ENCODE results near the gene ANKRD34A. TPM values are rescaled to one million over a fixed set of nuclear protein-coding genes. Genes with fewer than 3 reads are reported as not detected.

Gene ANKRD34A
- total and polyA plus RNA-seq, 2 of the 13 experiments (the other 11 are each of a cell fraction or from before 2014, with no cell fraction given), result 0.05 to 0.07 TPM

DNA sequence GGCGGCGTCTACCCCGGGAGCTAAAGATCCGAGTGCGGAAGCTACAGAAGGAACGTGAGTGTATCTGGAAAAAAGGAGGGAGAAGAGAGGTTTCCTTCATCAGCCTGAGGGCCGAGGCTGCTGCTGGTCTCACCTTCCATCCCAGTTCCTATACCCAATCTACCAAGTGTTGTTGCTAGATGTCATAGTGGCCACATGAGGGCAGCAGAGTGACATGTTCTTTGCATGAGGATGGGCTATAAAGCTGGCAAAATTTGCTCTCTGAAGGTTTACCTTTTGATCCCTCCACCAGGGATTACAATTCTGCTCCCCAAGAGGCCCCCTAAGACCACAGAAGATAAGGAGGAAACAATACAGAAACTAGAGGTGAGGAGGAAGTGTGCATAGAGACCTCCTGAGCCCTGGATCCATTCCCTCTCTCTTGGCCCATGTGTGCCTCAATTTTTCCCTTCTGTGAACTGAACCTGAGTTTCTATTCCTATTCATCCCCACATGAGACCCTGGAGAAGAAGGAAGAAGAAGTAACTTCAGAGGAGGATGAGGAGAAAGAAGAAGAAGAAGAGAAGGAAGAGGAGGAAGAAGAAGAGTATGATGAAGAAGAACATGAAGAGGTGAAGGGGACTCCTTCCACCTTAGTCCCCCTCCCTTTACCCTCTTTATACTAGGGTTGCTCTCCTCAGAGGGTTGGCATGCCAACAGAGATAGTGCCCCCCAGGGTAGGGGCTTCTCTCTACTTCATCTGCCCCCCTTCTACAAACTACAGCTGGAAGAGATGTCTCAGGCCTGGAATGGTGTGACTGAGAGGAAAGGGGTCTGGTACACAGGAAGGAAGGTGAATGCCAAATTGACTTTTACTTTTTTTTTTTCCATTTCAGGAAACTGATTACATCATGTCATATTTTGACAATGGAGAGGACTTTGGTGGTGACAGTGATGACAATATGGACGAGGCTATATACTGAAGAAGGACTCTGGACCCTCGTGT lies 13.4 kb upstream of the ANKRD34A start (continued):
- TF ChIP-seq, protein P1, sequence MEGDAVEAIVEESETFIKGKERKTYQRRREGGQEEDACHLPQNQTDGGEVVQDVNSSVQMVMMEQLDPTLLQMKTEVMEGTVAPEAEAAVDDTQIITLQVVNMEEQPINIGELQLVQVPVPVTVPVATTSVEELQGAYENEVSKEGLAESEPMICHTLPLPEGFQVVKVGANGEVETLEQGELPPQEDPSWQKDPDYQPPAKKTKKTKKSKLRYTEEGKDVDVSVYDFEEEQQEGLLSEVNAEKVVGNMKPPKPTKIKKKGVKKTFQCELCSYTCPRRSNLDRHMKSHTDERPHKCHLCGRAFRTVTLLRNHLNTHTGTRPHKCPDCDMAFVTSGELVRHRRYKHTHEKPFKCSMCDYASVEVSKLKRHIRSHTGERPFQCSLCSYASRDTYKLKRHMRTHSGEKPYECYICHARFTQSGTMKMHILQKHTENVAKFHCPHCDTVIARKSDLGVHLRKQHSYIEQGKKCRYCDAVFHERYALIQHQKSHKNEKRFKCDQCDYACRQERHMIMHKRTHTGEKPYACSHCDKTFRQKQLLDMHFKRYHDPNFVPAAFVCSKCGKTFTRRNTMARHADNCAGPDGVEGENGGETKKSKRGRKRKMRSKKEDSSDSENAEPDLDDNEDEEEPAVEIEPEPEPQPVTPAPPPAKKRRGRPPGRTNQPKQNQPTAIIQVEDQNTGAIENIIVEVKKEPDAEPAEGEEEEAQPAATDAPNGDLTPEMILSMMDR (CRISPR knock-in tag; IDR thresholded peaks at IDR 0.05), result peak; percentile 93
- TF ChIP-seq, protein P2, sequence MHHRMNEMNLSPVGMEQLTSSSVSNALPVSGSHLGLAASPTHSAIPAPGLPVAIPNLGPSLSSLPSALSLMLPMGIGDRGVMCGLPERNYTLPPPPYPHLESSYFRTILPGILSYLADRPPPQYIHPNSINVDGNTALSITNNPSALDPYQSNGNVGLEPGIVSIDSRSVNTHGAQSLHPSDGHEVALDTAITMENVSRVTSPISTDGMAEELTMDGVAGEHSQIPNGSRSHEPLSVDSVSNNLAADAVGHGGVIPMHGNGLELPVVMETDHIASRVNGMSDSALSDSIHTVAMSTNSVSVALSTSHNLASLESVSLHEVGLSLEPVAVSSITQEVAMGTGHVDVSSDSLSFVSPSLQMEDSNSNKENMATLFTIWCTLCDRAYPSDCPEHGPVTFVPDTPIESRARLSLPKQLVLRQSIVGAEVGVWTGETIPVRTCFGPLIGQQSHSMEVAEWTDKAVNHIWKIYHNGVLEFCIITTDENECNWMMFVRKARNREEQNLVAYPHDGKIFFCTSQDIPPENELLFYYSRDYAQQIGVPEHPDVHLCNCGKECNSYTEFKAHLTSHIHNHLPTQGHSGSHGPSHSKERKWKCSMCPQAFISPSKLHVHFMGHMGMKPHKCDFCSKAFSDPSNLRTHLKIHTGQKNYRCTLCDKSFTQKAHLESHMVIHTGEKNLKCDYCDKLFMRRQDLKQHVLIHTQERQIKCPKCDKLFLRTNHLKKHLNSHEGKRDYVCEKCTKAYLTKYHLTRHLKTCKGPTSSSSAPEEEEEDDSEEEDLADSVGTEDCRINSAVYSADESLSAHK (CRISPR knock-in tag; IDR thresholded peaks at IDR 0.05; ENCODE audit: borderline replicate concordance), result no peak
- TF ChIP-seq, protein P3, sequence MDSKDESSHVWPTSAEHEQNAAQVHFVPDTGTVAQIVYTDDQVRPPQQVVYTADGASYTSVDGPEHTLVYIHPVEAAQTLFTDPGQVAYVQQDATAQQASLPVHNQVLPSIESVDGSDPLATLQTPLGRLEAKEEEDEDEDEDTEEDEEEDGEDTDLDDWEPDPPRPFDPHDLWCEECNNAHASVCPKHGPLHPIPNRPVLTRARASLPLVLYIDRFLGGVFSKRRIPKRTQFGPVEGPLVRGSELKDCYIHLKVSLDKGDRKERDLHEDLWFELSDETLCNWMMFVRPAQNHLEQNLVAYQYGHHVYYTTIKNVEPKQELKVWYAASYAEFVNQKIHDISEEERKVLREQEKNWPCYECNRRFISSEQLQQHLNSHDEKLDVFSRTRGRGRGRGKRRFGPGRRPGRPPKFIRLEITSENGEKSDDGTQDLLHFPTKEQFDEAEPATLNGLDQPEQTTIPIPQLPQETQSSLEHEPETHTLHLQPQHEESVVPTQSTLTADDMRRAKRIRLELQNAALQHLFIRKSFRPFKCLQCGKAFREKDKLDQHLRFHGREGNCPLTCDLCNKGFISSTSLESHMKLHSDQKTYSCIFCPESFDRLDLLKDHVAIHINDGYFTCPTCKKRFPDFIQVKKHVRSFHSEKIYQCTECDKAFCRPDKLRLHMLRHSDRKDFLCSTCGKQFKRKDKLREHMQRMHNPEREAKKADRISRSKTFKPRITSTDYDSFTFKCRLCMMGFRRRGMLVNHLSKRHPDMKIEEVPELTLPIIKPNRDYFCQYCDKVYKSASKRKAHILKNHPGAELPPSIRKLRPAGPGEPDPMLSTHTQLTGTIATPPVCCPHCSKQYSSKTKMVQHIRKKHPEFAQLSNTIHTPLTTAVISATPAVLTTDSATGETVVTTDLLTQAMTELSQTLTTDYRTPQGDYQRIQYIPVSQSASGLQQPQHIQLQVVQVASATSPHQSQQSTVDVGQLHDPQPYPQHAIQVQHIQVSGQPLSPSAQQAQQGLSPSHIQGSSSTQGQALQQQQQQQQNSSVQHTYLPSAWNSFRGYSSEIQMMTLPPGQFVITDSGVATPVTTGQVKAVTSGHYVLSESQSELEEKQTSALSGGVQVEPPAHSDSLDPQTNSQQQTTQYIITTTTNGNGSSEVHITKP (CRISPR knock-in tag; IDR thresholded peaks at IDR 0.05; ENCODE audit: low read depth), result no peak
- TF ChIP-seq ARID2 (CRISPR knock-in tag; IDR thresholded peaks at IDR 0.05; ENCODE audit: borderline replicate concordance) (no peak), SOX6 (IDR thresholded peaks at IDR 0.05) (no peak), SOX6 (CRISPR knock-in tag; IDR thresholded peaks at IDR 0.05) (0 out of 2 replicates have a peak, but pooled peaks have one; percentile 4), MTF2 (CRISPR knock-in tag; IDR thresholded peaks at IDR 0.05; ENCODE audit: borderline replicate concordance) (no peak), HNF4A (CRISPR knock-in tag; IDR thresholded peaks at IDR 0.05) (0 out of 2 replicates have a peak, but pooled peaks have one; percentile 12), MTA1 (CRISPR knock-in tag; IDR thresholded peaks at IDR 0.05; ENCODE audit: borderline replicate concordance) (no peak), NFIC (IDR thresholded peaks at IDR 0.05; ENCODE audit: low read length) (no peak), ZNF547 (CRISPR knock-in tag; IDR thresholded peaks at IDR 0.05) (no peak), HMG20B (CRISPR knock-in tag; conservative IDR thresholded peaks at IDR 0.05) (no peak), SATB2 (CRISPR knock-in tag; IDR thresholded peaks at IDR 0.05) (no peak), ETV6 (CRISPR knock-in tag; conservative IDR thresholded peaks at IDR 0.05) (no peak), SMC3 (IDR thresholded peaks at IDR 0.05; ENCODE audit: low read length) (peak; percentile 94), KMT2B (CRISPR knock-in tag; IDR thresholded peaks at IDR 0.05) (0 out of 2 replicates have a peak, but pooled peaks have one; percentile 30)
- TF ChIP-seq, protein P4, sequence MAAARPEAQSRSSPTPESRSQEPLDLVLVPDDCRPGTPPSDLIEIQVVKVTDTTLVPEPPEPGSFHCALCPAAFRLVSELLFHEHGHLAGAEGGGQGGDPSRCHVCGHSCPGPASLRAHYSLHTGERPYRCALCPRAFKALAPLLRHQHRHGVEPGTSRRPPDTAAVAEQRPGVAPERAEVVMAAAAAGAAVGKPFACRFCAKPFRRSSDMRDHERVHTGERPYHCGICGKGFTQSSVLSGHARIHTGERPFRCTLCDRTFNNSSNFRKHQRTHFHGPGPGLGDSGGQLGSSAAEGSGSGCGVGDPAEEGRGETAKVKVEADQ (CRISPR knock-in tag; IDR thresholded peaks at IDR 0.05; ENCODE audit: borderline replicate concordance), result no peak
- TF ChIP-seq, protein P5, sequence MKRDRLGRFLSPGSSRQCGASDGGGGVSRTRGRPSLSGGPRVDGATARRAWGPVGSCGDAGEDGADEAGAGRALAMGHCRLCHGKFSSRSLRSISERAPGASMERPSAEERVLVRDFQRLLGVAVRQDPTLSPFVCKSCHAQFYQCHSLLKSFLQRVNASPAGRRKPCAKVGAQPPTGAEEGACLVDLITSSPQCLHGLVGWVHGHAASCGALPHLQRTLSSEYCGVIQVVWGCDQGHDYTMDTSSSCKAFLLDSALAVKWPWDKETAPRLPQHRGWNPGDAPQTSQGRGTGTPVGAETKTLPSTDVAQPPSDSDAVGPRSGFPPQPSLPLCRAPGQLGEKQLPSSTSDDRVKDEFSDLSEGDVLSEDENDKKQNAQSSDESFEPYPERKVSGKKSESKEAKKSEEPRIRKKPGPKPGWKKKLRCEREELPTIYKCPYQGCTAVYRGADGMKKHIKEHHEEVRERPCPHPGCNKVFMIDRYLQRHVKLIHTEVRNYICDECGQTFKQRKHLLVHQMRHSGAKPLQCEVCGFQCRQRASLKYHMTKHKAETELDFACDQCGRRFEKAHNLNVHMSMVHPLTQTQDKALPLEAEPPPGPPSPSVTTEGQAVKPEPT (CRISPR knock-in tag; IDR thresholded peaks at IDR 0.05; ENCODE audit: low read depth), result no peak
